ENCODE results near the gene MCF2L2. TPM values are rescaled to one million over a fixed set of nuclear protein-coding genes. Genes with fewer than 3 reads are reported as not detected.
A peak's percentile ranks its signal among the peaks of the same experiment; 100 is the strongest.

MCF2L2 gene
- total and polyA plus RNA-seq, 7 experiments from 2014 or later: 0.15 to 4.3 (median 0.47) TPM; not detected in 1

DNA sequence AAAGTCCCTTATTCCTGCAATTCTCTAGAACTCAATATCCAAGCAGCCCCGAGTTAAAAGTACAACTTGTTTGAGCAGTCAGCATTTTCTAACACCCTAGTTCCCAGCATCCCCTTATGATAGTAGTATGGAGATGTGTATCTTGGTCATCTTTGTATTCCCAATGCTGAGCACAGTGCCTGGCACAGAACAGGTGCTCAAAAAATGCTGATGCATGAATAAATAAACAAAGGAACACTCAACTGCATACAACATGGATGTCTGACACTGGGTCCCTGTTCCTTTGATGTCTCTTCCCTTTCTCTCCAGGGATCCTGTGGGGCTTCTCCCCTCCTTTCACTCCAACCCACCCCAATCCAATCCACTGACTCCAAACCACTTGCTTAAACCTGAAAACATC is 199.2 kb downstream of the MCF2L2 start:
- Histone ChIP-seq H3K9me3 (ENCODE audit: control insufficient read depth in 2 of 3, low read length in 3 of 3) (no peaks in the 10 kb centered on the region), H3K4me3 (ENCODE audit: low read length) (no peak overlapping the region), H3K36me3 (ENCODE audit: control insufficient read depth in 2 of 3, insufficient read depth in 3 of 3, low read length in 3 of 3) (no peaks in the 10 kb centered on the region), H3K27ac (ENCODE audit: low read depth, low read length) (no peak overlapping the region), H3K4me1 (ENCODE audit: control insufficient read depth in 2 of 2, insufficient read depth in 2 of 2, low read length in 2 of 2) (peaks cover 0 to 4% of the 10 kb centered on the region in 2 donors), H3K27me3 (ENCODE audit: control insufficient read depth in 2 of 2, insufficient read depth in 2 of 2, low read length in 2 of 2) (no peaks in the 10 kb centered on the region)
- H3K36me3 Mint-ChIP-seq: peaks cover 0 to 5% (median 0%) of the 10 kb centered on the region in 5 donors
- no peaks in the 10 kb centered on the region for H3K9me3 Mint-ChIP-seq
- no peak for DNase-seq
- ChIA-PET CTCF (no interaction called here), POLR2A (no interaction called here)
- no peak overlapping the region for H3K4me3 Mint-ChIP-seq
- H3K4me1 Mint-ChIP-seq: peaks cover 9 to 13% (median 11%) of the 10 kb centered on the region in 7 donors
- intact Hi-C loops (cut with micrococcal nuclease): no loop called here
- H3K27me3 Mint-ChIP-seq: no peaks in the 10 kb centered on the region
- no peak overlapping the region for H3K27ac Mint-ChIP-seq
- no peak for ATAC-seq

DNA sequence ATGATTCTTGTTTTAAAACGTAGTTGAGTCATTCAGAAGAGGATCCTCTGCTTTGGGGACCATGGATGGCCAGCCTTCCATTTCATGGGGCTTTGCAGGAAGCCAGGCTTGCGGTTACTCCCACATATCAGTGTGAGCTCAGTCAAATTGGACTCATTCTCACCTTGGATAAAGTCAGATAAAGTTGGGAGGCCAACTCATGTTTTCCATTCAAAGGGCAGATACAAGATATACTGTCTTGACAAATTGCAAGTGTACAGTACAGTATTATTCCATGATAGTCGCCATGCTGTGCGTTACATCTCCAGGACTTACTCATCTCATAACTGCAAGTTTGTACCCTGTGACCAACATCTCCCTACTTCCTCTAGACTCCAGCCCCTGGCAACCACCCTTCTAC is 200.8 kb downstream of the MCF2L2 start:
- intact Hi-C loops (cut with micrococcal nuclease): no loop called here
- POLR2A ChIA-PET: no interaction called here
- H3K27ac Mint-ChIP-seq: no peak overlapping the region
- CTCF ChIA-PET: interaction anchor here (0.8 kb wide), 1 partner anchor 25 kb away, joined by 3 read pairs; the partner anchor contains the start of gene B3GNT5
- no peak overlapping the region for H3K4me3 Mint-ChIP-seq
- Histone ChIP-seq H3K4me1 (ENCODE audit: control insufficient read depth in 2 of 2, insufficient read depth in 2 of 2, low read length in 2 of 2) (peaks cover 0 to 4% of the 10 kb centered on the region in 2 donors), H3K27ac (ENCODE audit: low read depth, low read length) (no peak overlapping the region), H3K9me3 (ENCODE audit: control insufficient read depth in 2 of 3, low read length in 3 of 3) (no peaks in the 10 kb centered on the region), H3K4me3 (ENCODE audit: low read length) (no peak overlapping the region), H3K27me3 (ENCODE audit: control insufficient read depth in 2 of 2, insufficient read depth in 2 of 2, low read length in 2 of 2) (no peaks in the 10 kb centered on the region), H3K36me3 (ENCODE audit: control insufficient read depth in 2 of 3, insufficient read depth in 3 of 3, low read length in 3 of 3) (no peaks in the 10 kb centered on the region)
- no peak for ATAC-seq
- H3K9me3 Mint-ChIP-seq: no peaks in the 10 kb centered on the region
- H3K4me1 Mint-ChIP-seq: peaks cover 7 to 16% (median 15%) of the 10 kb centered on the region in 7 donors
- DNase-seq: no peak
- H3K27me3 Mint-ChIP-seq: no peaks in the 10 kb centered on the region
- peaks cover 0 to 5% (median 0%) of the 10 kb centered on the region in 5 donors for H3K36me3 Mint-ChIP-seq

DNA sequence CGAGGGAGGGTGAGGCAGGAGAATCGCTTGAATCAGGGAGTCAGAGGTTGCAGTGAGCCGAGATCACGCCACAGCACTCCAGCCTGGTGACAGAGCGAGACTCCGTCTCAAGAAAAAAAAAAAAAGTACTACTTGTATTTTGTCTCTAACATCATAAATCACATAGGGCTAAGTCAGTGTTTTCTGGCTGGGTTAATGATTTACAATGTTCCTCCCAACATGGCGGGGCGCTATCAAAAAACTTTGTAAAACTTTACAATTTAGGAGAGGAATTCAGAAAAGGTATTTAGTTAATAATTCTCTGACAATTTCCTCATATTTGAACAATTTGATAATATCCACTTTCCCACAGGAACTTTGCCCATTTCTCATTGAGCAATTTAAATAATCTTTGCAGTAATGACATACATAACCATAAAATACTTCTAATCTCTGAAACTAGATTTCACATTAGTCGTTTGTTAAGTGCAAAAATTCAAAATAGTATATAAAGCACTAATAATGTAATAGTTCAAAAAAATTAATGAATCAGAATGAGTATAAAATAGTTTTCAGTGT is 202.0 kb downstream of the MCF2L2 start:
- ChIA-PET POLR2A (no interaction called here), CTCF (no interaction called here)
- Mint-ChIP-seq H3K36me3 (peaks cover 0 to 5% (median 0%) of the 10 kb centered on the region in 5 donors), H3K27ac (no peak overlapping the region), H3K4me3 (no peak overlapping the region), H3K9me3 (no peaks in the 10 kb centered on the region), H3K27me3 (no peaks in the 10 kb centered on the region), H3K4me1 (peaks cover 7 to 16% (median 15%) of the 10 kb centered on the region in 7 donors)
- ATAC-seq: no peak
- peaks cover 0 to 4% of the 10 kb centered on the region in 2 donors for H3K4me1 ChIP-seq (ENCODE audit: control insufficient read depth in 2 of 2, insufficient read depth in 2 of 2, low read length in 2 of 2)
- H3K27ac ChIP-seq (ENCODE audit: low read depth, low read length): no peak overlapping the region
- H3K36me3 ChIP-seq (ENCODE audit: control insufficient read depth in 2 of 3, insufficient read depth in 3 of 3, low read length in 3 of 3): no peaks in the 10 kb centered on the region
- no peaks in the 10 kb centered on the region for H3K27me3 ChIP-seq (ENCODE audit: control insufficient read depth in 2 of 2, insufficient read depth in 2 of 2, low read length in 2 of 2)
- no peaks in the 10 kb centered on the region for H3K9me3 ChIP-seq (ENCODE audit: control insufficient read depth in 2 of 3, low read length in 3 of 3)
- H3K4me3 ChIP-seq (ENCODE audit: low read length): no peak overlapping the region
- no peak for DNase-seq
- intact Hi-C loops (cut with micrococcal nuclease): no loop called here

DNA sequence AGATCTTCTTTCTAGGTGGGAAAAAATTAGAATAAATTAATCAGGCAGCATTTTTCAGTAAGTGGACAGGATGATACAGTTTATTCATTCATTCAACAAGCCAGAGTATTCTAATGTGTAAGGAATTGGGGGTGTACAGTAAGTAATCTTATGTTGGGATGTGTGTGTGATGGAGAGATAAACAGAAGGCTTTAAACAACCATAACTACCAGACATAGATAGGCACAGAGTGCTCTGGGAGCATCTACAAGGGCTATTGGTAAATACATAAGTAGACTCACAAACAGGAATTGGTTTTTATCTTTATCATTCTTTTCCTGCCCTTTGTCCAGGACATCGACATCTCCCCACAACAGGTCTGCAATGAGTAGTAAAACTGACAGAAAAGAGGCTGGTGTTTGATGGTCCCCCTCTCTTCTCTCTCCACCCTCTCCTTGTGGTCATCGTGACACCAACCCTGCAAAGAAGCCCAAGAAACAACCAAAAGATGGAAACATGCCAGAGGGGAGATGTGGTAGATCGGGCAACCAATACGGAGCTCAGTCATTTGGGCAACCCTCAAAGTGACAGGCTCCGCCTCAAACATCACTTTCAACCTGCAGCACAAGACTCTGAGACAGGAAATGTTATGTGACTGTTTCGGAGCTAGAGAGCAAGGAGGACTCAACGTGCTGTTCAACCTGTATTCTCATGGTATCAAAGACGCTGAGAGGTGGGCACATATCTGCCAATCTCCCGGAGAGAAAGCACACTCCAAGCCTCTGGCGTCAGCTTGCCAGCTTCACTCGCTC is 204.0 kb downstream of the MCF2L2 start:
- no peaks in the 10 kb centered on the region for H3K27me3 ChIP-seq (ENCODE audit: control insufficient read depth in 2 of 2, insufficient read depth in 2 of 2, low read length in 2 of 2)
- peaks cover 0 to 4% (median 0%) of the 10 kb centered on the region in 5 donors for H3K36me3 Mint-ChIP-seq
- peak overlapping the region; percentile 25 for H3K4me3 ChIP-seq (ENCODE audit: low read length)
- no peaks in the 10 kb centered on the region for H3K9me3 Mint-ChIP-seq
- peaks cover 0 to 4% of the 10 kb centered on the region in 2 donors for H3K4me1 ChIP-seq (ENCODE audit: control insufficient read depth in 2 of 2, insufficient read depth in 2 of 2, low read length in 2 of 2)
- intact Hi-C loops (cut with micrococcal nuclease): loop anchor here in 1 of 2 donors (2.0 kb wide), 1 partner anchor 60 kb away; no protein-coding TSS in a partner anchor
- H3K36me3 ChIP-seq (ENCODE audit: control insufficient read depth in 2 of 3, insufficient read depth in 3 of 3, low read length in 3 of 3): no peaks in the 10 kb centered on the region
- peak in 8 of 9 donors; percentile 20 to 57 (median 47) for DNase-seq
- H3K4me3 Mint-ChIP-seq: peak overlapping the region; percentile 66 to 83 (median 74)
- H3K9me3 ChIP-seq (ENCODE audit: control insufficient read depth in 2 of 3, low read length in 3 of 3): no peaks in the 10 kb centered on the region
- H3K4me1 Mint-ChIP-seq: peaks cover 7 to 16% (median 15%) of the 10 kb centered on the region in 7 donors
- no peaks in the 10 kb centered on the region for H3K27me3 Mint-ChIP-seq
- H3K27ac Mint-ChIP-seq: peak overlapping the region in 7 of 9 donors; percentile 5 to 79 (median 32)
- peak; percentile 94 for ATAC-seq
- ChIA-PET POLR2A (interaction anchor here (1.3 kb wide), 1 partner anchor 9 kb away, joined by 6 read pairs; no protein-coding TSS in a partner anchor), CTCF (interaction anchor here (0.6 kb wide), 1 partner anchor 101 kb away, joined by 3 read pairs; no protein-coding TSS in a partner anchor)
- no peak overlapping the region for H3K27ac ChIP-seq (ENCODE audit: low read depth, low read length)

DNA sequence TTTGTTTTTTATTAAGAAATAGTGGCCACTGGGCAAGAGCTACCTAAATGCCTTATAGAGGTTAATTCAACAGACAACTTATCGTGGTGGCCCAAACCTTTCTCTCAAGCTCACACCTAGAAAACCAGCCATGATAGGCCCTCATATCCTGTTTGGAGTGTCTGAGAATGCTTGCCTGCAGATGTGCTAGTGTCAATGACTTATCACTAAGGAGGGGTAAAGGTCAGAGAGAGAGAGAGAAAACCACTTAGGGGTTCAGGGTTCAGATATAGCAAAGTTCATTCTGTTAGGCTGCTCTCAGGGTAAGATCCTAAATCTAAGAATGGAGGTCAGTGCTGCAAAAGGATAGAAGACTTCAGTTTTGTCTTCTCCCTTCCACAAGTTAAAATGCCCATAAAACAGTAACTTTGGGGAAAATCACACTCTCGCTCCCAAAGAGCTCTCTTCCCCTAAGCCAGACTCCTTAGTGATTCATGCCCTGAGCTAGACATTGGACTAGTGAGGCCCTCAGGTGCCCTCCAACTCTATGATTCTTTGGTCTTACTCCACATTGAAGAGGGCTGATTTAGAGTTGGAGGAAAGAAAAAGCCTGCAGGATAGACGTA is 205.7 kb downstream of the MCF2L2 start:
- no peak overlapping the region for H3K27ac ChIP-seq (ENCODE audit: low read depth, low read length)
- no peaks in the 10 kb centered on the region for H3K9me3 Mint-ChIP-seq
- H3K36me3 Mint-ChIP-seq: peaks cover 0 to 3% (median 0%) of the 10 kb centered on the region in 5 donors
- no peak overlapping the region for H3K4me3 ChIP-seq (ENCODE audit: low read length)
- DNase-seq (no peak), ATAC-seq (no peak)
- no peaks in the 10 kb centered on the region for H3K36me3 ChIP-seq (ENCODE audit: control insufficient read depth in 2 of 3, insufficient read depth in 3 of 3, low read length in 3 of 3)
- intact Hi-C loops (cut with micrococcal nuclease): no loop called here
- ChIA-PET POLR2A (interaction anchor here (0.6 kb wide), 1 partner anchor 90 kb away, joined by 3 read pairs; no protein-coding TSS in a partner anchor), CTCF (interaction anchor here (0.6 kb wide), 1 partner anchor 260 kb away, joined by 3 read pairs; no protein-coding TSS in a partner anchor)
- no peaks in the 10 kb centered on the region for H3K27me3 ChIP-seq (ENCODE audit: control insufficient read depth in 2 of 2, insufficient read depth in 2 of 2, low read length in 2 of 2)
- H3K27ac Mint-ChIP-seq: no peak overlapping the region
- H3K27me3 Mint-ChIP-seq: peaks cover 0 to 10% (median 3%) of the 10 kb centered on the region in 5 donors
- no peak overlapping the region for H3K4me3 Mint-ChIP-seq
- H3K4me1 ChIP-seq (ENCODE audit: control insufficient read depth in 2 of 2, insufficient read depth in 2 of 2, low read length in 2 of 2): peaks cover 0 to 4% of the 10 kb centered on the region in 2 donors
- no peaks in the 10 kb centered on the region for H3K9me3 ChIP-seq (ENCODE audit: control insufficient read depth in 2 of 3, low read length in 3 of 3)
- H3K4me1 Mint-ChIP-seq: peaks cover 7 to 16% (median 15%) of the 10 kb centered on the region in 7 donors

DNA sequence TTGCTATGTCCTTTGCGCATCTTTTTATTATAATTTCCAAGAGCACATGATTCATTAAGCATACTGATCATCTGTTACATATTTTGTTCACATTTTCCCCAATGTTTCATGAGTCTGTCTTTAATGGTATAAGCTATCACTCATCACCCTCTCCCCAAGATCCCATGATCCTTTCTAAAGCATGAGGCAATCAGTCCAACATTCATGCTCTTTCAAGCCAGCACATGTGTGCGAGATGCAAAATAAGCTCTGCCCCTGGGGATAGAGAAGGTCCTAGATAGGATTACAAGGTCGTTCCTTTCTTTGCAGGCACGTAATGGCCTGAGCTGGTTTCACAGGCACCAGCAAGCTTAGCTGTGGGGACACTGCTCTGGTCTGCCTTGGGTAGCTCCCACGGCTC is 207.6 kb downstream of the MCF2L2 start:
- ChIA-PET CTCF (no interaction called here), POLR2A (no interaction called here)
- intact Hi-C loops (cut with micrococcal nuclease): no loop called here
- ATAC-seq (no peak), DNase-seq (no peak)
- Mint-ChIP-seq H3K36me3 (no peaks in the 10 kb centered on the region), H3K27me3 (peaks cover 0 to 14% (median 3%) of the 10 kb centered on the region in 5 donors), H3K4me1 (peaks cover 7 to 16% (median 15%) of the 10 kb centered on the region in 7 donors), H3K27ac (no peak overlapping the region), H3K9me3 (no peaks in the 10 kb centered on the region), H3K4me3 (no peak overlapping the region)
- Histone ChIP-seq H3K27me3 (ENCODE audit: control insufficient read depth in 2 of 2, insufficient read depth in 2 of 2, low read length in 2 of 2) (no peaks in the 10 kb centered on the region), H3K4me3 (ENCODE audit: low read length) (no peak overlapping the region), H3K36me3 (ENCODE audit: control insufficient read depth in 2 of 3, insufficient read depth in 3 of 3, low read length in 3 of 3) (no peaks in the 10 kb centered on the region), H3K9me3 (ENCODE audit: control insufficient read depth in 2 of 3, low read length in 3 of 3) (no peaks in the 10 kb centered on the region), H3K4me1 (ENCODE audit: control insufficient read depth in 2 of 2, insufficient read depth in 2 of 2, low read length in 2 of 2) (peaks cover 0 to 4% of the 10 kb centered on the region in 2 donors), H3K27ac (ENCODE audit: low read depth, low read length) (no peak overlapping the region)
